Neural progenitor cell (in vitro differentiated cells): ENCODE data around the gene TXNRD1.

Experiments
- EZH2 ChIP-seq: fragments of 200-600 bp; sonication (generic); IDR thresholded peaks from 2 replicates; pipeline ENCODE4 v1.6.1; 2017; ENCODE audit warnings: antibody characterized with exemption, mild to moderate bottlenecking, moderate library complexity
- EZH2phosphoT487 ChIP-seq: fragments of 200-600 bp; sonication (generic); IDR thresholded peaks from 2 replicates; pipeline ENCODE4 v1.6.1; 2017; ENCODE audit warnings: antibody characterized with exemption
- TF ChIP-seq, protein P1 (sequence below): fragments of 200-600 bp; sonication (generic); IDR thresholded peaks from 2 replicates; pipeline ENCODE4 v1.5.1; 2017; ENCODE audit warnings: antibody characterized with exemption, mild to moderate bottlenecking

DNA sequence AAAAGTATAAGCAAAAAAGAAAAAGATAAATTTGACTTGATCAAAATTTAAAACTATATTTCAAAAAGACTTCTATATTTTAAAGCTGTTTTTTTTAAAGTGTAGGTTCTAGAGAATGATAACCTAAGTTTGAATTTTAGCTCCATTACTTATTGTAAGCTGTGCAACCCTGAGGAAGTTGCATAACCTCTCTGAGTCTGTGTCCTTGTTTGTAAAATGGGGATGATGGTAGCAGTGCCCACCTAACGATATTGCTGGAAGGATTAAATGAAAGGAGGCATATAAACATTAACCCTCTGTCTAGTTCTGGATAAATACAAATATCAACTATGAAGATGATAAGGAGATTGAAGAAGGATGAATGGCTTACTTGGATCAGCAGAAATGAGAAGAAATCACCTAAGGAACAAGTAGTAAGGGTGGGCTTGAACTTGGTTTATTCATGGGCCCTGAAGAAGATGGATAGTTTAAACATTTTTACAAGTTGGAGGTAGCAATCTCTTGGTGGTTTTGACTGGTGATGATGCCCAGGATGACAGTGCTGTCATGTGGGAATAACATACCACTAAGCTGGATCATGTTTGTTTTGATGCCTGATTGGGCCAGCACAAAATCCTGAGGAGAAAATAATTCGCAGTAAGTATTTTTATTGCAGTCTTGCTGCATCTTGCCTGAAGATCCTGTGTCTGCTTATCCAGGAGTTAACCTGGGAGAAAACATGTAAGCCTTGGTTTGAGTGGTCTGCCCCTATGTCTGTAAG lies 35.0 kb downstream of the TXNRD1 start:
- TF ChIP-seq, protein P1, sequence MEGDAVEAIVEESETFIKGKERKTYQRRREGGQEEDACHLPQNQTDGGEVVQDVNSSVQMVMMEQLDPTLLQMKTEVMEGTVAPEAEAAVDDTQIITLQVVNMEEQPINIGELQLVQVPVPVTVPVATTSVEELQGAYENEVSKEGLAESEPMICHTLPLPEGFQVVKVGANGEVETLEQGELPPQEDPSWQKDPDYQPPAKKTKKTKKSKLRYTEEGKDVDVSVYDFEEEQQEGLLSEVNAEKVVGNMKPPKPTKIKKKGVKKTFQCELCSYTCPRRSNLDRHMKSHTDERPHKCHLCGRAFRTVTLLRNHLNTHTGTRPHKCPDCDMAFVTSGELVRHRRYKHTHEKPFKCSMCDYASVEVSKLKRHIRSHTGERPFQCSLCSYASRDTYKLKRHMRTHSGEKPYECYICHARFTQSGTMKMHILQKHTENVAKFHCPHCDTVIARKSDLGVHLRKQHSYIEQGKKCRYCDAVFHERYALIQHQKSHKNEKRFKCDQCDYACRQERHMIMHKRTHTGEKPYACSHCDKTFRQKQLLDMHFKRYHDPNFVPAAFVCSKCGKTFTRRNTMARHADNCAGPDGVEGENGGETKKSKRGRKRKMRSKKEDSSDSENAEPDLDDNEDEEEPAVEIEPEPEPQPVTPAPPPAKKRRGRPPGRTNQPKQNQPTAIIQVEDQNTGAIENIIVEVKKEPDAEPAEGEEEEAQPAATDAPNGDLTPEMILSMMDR = no peak
- TF ChIP-seq EZH2 (no peak), EZH2phosphoT487 (no peak)
